B cell (primary cell): Measurements from ENCODE around the gene DSCAML1. TPM values are rescaled to one million over a fixed set of nuclear protein-coding genes. Genes with fewer than 3 reads are reported as not detected.

ENCODE experiments used
- ATAC-seq: fragments of 200-7000 bp; cut with Tn5 transposase; one replicate; pipeline ENCODE4 v1.10.0; 2021; ENCODE audit warnings: low read depth, mild to moderate bottlenecking, moderate number of reproducible peaks, moderate library complexity
- CTCF ChIA-PET: fragments of 350-600 bp; sonication (Branson Sonifier 250); formaldehyde crosslinking; loops from one replicate; lab custom pipeline; 2021; ENCODE audit warnings: antibody characterized with exemption, inconsistent platforms; lab: Charles Lee
- POLR2A ChIA-PET: fragments of 350-600 bp; sonication (Branson Sonifier 250); formaldehyde crosslinking; loops from one replicate; lab custom pipeline; 2021; ENCODE audit warnings: antibody characterized with exemption; lab: Charles Lee
- DNase-seq: peaks from one replicate; pipeline ENCODE4 v3.0.0; 2013
- H2AFZ ChIP-seq: 2 replicates; pipeline ENCODE4 v1.6.1; 2012; ENCODE audit warnings: mild to moderate bottlenecking, low read depth, low read length; ENCODE audit not compliant: insufficient read depth, poor library complexity, severe bottlenecking
- H3K27ac ChIP-seq, 2 donors: 1 replicate in 1 of 2; 2 replicates in 1 of 2; pipeline ENCODE4 v1.5.1; 2012 to 2013; ENCODE audit warnings: low read length in 2 of 2, mild to moderate bottlenecking in 2 of 2, moderate library complexity in 1 of 2
- H3K27me3 ChIP-seq, 4 experiments: fragments of 200-600 bp in 1 of 4; sonication (generic) in 1 of 4; replicated peaks in 1 of 4; 1 replicate in 2 of 4; 2 replicates in 2 of 4; pipeline versions ENCODE4 v1.6.1 to v1.7.0; 2013 to 2016; ENCODE audit warnings: low read length in 3 of 4, mild to moderate bottlenecking in 2 of 4, mixed read lengths in 1 of 4, moderate library complexity in 1 of 4; ENCODE audit not compliant: insufficient read depth in 4 of 4, control insufficient read depth in 3 of 4; ENCODE audit errors: control extremely low read depth in 1 of 4
- H3K36me3 ChIP-seq, 2 experiments: replicated peaks in 1 of 2; 1 replicate in 1 of 2; 2 replicates in 1 of 2; pipeline versions ENCODE4 v1.6.1 to v1.7.1; 2013; ENCODE audit warnings: low read length in 1 of 2; ENCODE audit not compliant: insufficient read depth in 2 of 2, control insufficient read depth in 1 of 2; ENCODE audit errors: control extremely low read depth in 1 of 2, extremely low read depth in 1 of 2
- H3K4me1 ChIP-seq, 2 donors: fragments of 200-600 bp in 1 of 2; sonication (generic) in 1 of 2; 1 replicate in 1 of 2; 2 replicates in 1 of 2; pipeline versions ENCODE4 v1.5.1 to v1.6.1; 2013 to 2017; ENCODE audit warnings: low read length in 2 of 2; ENCODE audit not compliant: control insufficient read depth in 2 of 2, insufficient read depth in 2 of 2
- H3K4me2 ChIP-seq: replicated peaks from 2 replicates; pipeline ENCODE3; 2012; ENCODE audit warnings: mild to moderate bottlenecking, low read depth, low read length; ENCODE audit not compliant: poor library complexity, severe bottlenecking
- H3K4me3 ChIP-seq, 5 experiments: fragments of 200-600 bp in 1 of 5; sonication (generic) in 1 of 5; 1 replicate in 3 of 5; 2 replicates in 2 of 5; pipeline versions ENCODE4 v1.5.1 to v1.7.0; 2011 to 2016; ENCODE audit warnings: low read length in 4 of 5, mild to moderate bottlenecking in 4 of 5, low read depth in 2 of 5, control low read depth in 1 of 5, moderate library complexity in 1 of 5; ENCODE audit not compliant: insufficient read depth in 1 of 5; ENCODE audit errors: control extremely low read depth in 1 of 5, extremely low read depth in 1 of 5
- H3K79me2 ChIP-seq: fragments of 200-600 bp; sonication (generic); one replicate; pipeline ENCODE4 v1.6.0; 2016; ENCODE audit warnings: low read length; ENCODE audit not compliant: control insufficient read depth, insufficient read depth
- H3K9ac ChIP-seq: fragments of 200-600 bp; sonication (generic); 2 replicates; pipeline ENCODE4 v1.6.1; 2017; ENCODE audit warnings: mild to moderate bottlenecking, low read length, moderate library complexity
- H3K9me3 ChIP-seq, 3 donors: one replicate each; pipeline versions ENCODE4 v1.6.1 to v1.7.1; 2013; ENCODE audit warnings: low read length in 2 of 3; ENCODE audit not compliant: control insufficient read depth in 2 of 3, insufficient read depth in 1 of 3; ENCODE audit errors: control extremely low read depth in 1 of 3
- H4K20me1 ChIP-seq: 2 replicates; pipeline ENCODE4 v1.6.0; 2012; ENCODE audit warnings: mild to moderate bottlenecking, low read length; ENCODE audit not compliant: insufficient read depth, control insufficient read depth, poor library complexity, severe bottlenecking
- H3K27ac Mint-ChIP-seq: one replicate; pipeline ENCODE4 v1.8.0; 2021; ENCODE audit warnings: mixed read lengths
- H3K27me3 Mint-ChIP-seq: one replicate; pipeline ENCODE4 v1.8.0; 2021; ENCODE audit warnings: mixed read lengths
- H3K4me1 Mint-ChIP-seq: one replicate; pipeline ENCODE4 v1.8.0; 2021; ENCODE audit warnings: mixed read lengths
- H3K4me3 Mint-ChIP-seq: one replicate; pipeline ENCODE4 v1.8.0; 2021; ENCODE audit warnings: mixed read lengths
- H3K9me3 Mint-ChIP-seq: one replicate; pipeline ENCODE4 v1.8.0; 2022; ENCODE audit warnings: mixed read lengths; ENCODE audit not compliant: insufficient read depth
- EZH2 ChIP-seq: IDR thresholded peaks from 2 replicates; pipeline ENCODE4 v1.6.1; 2012; ENCODE audit warnings: borderline replicate concordance, low read depth, mild to moderate bottlenecking, moderate library complexity, low read length; ENCODE audit not compliant: insufficient read depth, poor library complexity, severe bottlenecking
- WGBS: methylation state at CpG from one replicate; pipeline ENCODE4 v1.1.5; 2013; ENCODE audit warnings: missing lambda C conversion rate; ENCODE audit not compliant: insufficient coverage; 5-methylcytosine and 5-hydroxymethylcytosine counted together
- intact Hi-C: fragments of 100-400 bp; cut with micrococcal nuclease; formaldehyde crosslinking; loops from one replicate; pipeline ENCODE4 v1.10.0; 2022
- polyA plus RNA-seq: library from polyadenylated mRNA; depleted of rRNA; stranded (reverse); fragments of >200 nt; gene quantifications from 2 replicates; pipeline ENCODE4 v1.2.3, GENCODE V29; 2012
- total RNA-seq, 2 donors: library from RNA; stranded (reverse); fragments of 120-200 nt in 1 of 2; gene quantifications; 1 replicate in 1 of 2; 2 replicates in 1 of 2; pipeline versions ENCODE4 v1.2.3 to v1.2.4, GENCODE V29; 2013 to 2022
- TF ChIP-seq, protein P1 (sequence below): fragments of 200-600 bp; IDR thresholded peaks from one replicate; pipeline ENCODE4 v1.8.0; 2022; ENCODE audit warnings: antibody characterized with exemption, mild to moderate bottlenecking

DSCAML1 gene
- total and polyA plus RNA-seq, 2 donors (not counting 1 experiment from before 2014, with no cell fraction given) = 1.2 to 6.2 TPM

DNA sequence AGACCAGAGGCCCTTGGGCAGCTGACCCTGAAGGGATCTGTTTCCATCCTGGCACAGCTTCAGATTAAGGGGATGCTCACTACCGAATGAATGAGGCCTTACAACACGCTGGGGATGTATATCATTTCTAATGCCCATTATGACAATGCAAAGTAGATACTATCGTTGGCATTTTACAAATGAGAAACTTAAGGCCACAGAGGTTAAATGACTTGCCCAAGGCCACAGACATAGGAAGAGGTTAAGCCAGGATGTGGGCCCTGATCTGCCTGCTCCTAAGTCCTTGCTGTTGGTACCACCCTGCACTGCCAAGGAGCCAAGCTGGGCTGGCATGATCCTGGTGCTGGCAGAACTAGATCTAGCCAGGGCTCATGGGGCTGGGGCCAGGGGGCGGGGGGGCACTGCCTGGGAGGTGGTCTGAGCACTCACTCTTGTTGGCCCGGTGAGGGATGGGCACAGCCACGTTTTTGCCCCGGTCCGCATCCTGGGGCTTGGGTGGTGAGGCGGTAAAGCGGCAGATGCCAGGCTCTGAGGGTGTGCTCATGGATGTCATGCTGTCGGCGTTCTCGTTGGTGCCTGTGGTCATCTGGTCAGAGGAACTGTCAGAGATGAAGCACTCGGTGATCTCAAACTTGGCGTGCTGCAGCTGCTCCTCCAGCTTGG, 366.6 kb downstream of the DSCAML1 start:
- peaks cover 8% of the 10 kb centered on the region for H3K4me1 Mint-ChIP-seq
- no peaks in the 10 kb centered on the region for H4K20me1 ChIP-seq
- peaks cover 0 to 13% (median 0%) of the 10 kb centered on the region in 4 experiments for H3K27me3 ChIP-seq
- no peak overlapping the region for H3K27ac ChIP-seq
- no peak overlapping the region for H3K27ac Mint-ChIP-seq
- intact Hi-C loops = no loop called here
- POLR2A ChIA-PET = no interaction called here
- no peak overlapping the region for H3K4me3 Mint-ChIP-seq
- peaks cover 0 to 8% of the 10 kb centered on the region in 2 donors for H3K4me1 ChIP-seq
- no peaks in the 10 kb centered on the region for H3K27me3 Mint-ChIP-seq
- TF ChIP-seq, protein P1, sequence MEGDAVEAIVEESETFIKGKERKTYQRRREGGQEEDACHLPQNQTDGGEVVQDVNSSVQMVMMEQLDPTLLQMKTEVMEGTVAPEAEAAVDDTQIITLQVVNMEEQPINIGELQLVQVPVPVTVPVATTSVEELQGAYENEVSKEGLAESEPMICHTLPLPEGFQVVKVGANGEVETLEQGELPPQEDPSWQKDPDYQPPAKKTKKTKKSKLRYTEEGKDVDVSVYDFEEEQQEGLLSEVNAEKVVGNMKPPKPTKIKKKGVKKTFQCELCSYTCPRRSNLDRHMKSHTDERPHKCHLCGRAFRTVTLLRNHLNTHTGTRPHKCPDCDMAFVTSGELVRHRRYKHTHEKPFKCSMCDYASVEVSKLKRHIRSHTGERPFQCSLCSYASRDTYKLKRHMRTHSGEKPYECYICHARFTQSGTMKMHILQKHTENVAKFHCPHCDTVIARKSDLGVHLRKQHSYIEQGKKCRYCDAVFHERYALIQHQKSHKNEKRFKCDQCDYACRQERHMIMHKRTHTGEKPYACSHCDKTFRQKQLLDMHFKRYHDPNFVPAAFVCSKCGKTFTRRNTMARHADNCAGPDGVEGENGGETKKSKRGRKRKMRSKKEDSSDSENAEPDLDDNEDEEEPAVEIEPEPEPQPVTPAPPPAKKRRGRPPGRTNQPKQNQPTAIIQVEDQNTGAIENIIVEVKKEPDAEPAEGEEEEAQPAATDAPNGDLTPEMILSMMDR = no peak
- TF ChIP-seq EZH2 = no peak
- no peak overlapping the region for H3K4me3 ChIP-seq
- no peaks in the 10 kb centered on the region for H3K79me2 ChIP-seq
- no peak overlapping the region for H2AFZ ChIP-seq
- CTCF ChIA-PET = interaction anchor here (1.2 to 1.3 kb wide), 2 partner anchors 387 to 517 kb away, joined by 3 to 4 read pairs; no protein-coding TSS in a partner anchor
- ATAC-seq = no peak
- no peaks in the 10 kb centered on the region for H3K9me3 ChIP-seq
- WGBS = 91% methylated on average over 15 of the region's 15 CpGs
- H3K36me3 ChIP-seq = no peaks in the 10 kb centered on the region
- no peak overlapping the region for H3K9ac ChIP-seq
- no peak overlapping the region for H3K4me2 ChIP-seq
- DNase-seq = no peak
- no peaks in the 10 kb centered on the region for H3K9me3 Mint-ChIP-seq

DNA sequence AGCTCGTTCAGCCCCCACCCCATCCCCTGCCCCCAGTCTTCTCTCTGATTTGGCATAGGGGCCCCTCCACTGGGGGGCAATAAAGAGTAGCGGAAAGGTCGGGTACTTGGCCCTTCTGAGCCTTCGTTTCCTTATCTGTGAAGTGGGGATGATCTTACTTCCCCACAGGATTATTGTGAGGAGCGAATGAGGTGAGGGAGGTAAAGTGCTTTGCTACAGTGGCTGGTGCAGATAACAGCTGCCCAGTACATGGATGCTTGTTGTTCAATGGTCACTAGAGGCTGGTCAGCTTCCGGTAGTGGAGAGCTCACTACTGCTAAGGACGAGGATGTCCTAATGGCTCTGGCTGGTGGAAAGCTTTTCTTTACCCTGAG, 368.2 kb downstream of the DSCAML1 start:
- H3K79me2 ChIP-seq = no peaks in the 10 kb centered on the region
- H3K9ac ChIP-seq = no peak overlapping the region
- H3K27ac ChIP-seq = no peak overlapping the region
- no peak overlapping the region for H3K4me2 ChIP-seq
- peaks cover 8% of the 10 kb centered on the region for H3K4me1 Mint-ChIP-seq
- no peaks in the 10 kb centered on the region for H3K9me3 ChIP-seq
- H3K27ac Mint-ChIP-seq = no peak overlapping the region
- DNase-seq (no peak), ATAC-seq (no peak)
- H3K27me3 Mint-ChIP-seq = peaks cover 5% of the 10 kb centered on the region
- no peaks in the 10 kb centered on the region for H3K36me3 ChIP-seq
- no peak overlapping the region for H3K4me3 ChIP-seq
- no peak overlapping the region for H2AFZ ChIP-seq
- intact Hi-C loops = no loop called here
- H3K9me3 Mint-ChIP-seq = no peaks in the 10 kb centered on the region
- ChIA-PET POLR2A (no interaction called here), CTCF (interaction anchor here (1.1 to 1.7 kb wide), 4 partner anchors 9 to 389 kb away, joined by 3 to 4 read pairs (median 4); no protein-coding TSS in a partner anchor)
- no peak for TF ChIP-seq EZH2
- peaks cover 0 to 13% (median 0%) of the 10 kb centered on the region in 4 experiments for H3K27me3 ChIP-seq
- 71% methylated on average over 6 of the region's 7 CpGs for WGBS
- H3K4me1 ChIP-seq = peaks cover 0 to 8% of the 10 kb centered on the region in 2 donors
- H4K20me1 ChIP-seq = no peaks in the 10 kb centered on the region
- no peak overlapping the region for H3K4me3 Mint-ChIP-seq
